ENCODE results near the gene USHBP1. TPM values are rescaled to one million over a fixed set of nuclear protein-coding genes. Genes with fewer than 3 reads are reported as not detected.

USHBP1 gene
- total RNA-seq, 1 experiment from 2014 or later, result 0.15 TPM

DNA sequence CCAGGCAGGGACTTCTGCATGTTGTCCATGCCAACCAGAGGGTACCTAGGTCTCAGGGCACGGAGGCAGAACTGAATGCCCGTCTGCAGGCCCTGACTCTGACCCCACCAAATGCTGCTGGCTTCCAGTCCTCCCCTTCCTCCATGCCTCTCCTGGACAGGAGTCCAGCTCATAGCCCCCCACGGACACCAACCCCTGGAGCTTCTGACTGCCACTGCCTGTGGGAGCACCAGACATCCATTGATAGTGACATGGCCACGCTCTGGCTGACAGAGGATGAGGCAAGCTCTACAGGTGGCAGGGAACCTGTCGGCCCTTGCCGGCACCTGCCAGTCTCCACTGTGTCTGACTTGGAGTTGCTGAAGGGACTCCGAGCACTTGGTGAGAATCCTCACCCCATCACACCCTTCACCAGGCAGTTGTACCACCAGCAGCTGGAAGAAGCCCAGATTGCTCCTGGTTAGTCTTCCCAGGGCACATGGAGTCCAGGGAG is 19.0 kb upstream of the USHBP1 start:
- ATAC-seq (no peak), DNase-seq (ENCODE audit: low read depth, low spot score) (no peak)
- no peak overlapping the region for H3K4me3 ChIP-seq (replicated peaks in 1 of 2; ENCODE audit: low read depth in 1 of 2, low read length in 2 of 2)
- H3K79me2 ChIP-seq (ENCODE audit: insufficient read depth, low read length), result peaks cover 12% of the 10 kb centered on the region; the same call in 1 of the 2 replicates
- no TSS peak for BruUV-seq (replicated peaks)
- no peak overlapping the region for H2AFZ ChIP-seq (ENCODE audit: low read depth, low read length, poor library complexity, severe bottlenecking)
- H3K4me1 ChIP-seq (ENCODE audit: control insufficient read depth in 1 of 2, insufficient read depth in 2 of 2, low read length in 2 of 2), result peaks cover 0 to 32% of the 10 kb centered on the region in 2 experiments; a peak in 2 of 4 replicates
- H4K20me1 ChIP-seq (ENCODE audit: insufficient read depth), result no peaks in the 10 kb centered on the region
- ChIA-PET RAD21 (ENCODE audit: low non-redundant PET in 1 of 2, low total read pairs in 2 of 2, uncharacterized antibody in 2 of 2, unreplicated experiment in 2 of 2) (no interaction called here), CTCF (interaction anchor here (0.5 to 1.5 kb wide), 3 partner anchors 17 to 108 kb away, joined by 3 to 7 read pairs (median 5); partner anchors contain the start of gene BABAM1), POLR2A (no interaction called here)
- no peaks in the 10 kb centered on the region for H3K9me3 ChIP-seq (ENCODE audit: control insufficient read depth in 1 of 2, insufficient read depth in 1 of 2, low read depth in 1 of 2, low read length in 2 of 2)
- no peak for TF ChIP-seq REST (IDR thresholded peaks at IDR 0.05; ENCODE audit: low read depth)
- no peak for TF ChIP-seq JUND (IDR thresholded peaks at IDR 0.05)
- no peak for TF ChIP-seq FOSL1 (IDR thresholded peaks at IDR 0.05; ENCODE audit: low read depth)
- no peak for TF ChIP-seq SRF (IDR thresholded peaks at IDR 0.05; ENCODE audit: low read depth)
- no peak for TF ChIP-seq ZNF274 (IDR thresholded peaks at IDR 0.05; ENCODE audit: low read depth, low read length)
- TF ChIP-seq SIN3A (IDR thresholded peaks at IDR 0.05; ENCODE audit: low read depth), result no peak
- no peak for TF ChIP-seq CBX3 (IDR thresholded peaks at IDR 0.05; ENCODE audit: low read depth)
- no peak for TF ChIP-seq SP1 (IDR thresholded peaks at IDR 0.05; ENCODE audit: low read depth)
- TF ChIP-seq MAX (IDR thresholded peaks at IDR 0.05), result no peak
- no peak for TF ChIP-seq EGR1 (IDR thresholded peaks at IDR 0.05; ENCODE audit: low read depth)
- no peak for TF ChIP-seq EZH2 (IDR thresholded peaks at IDR 0.05)
- TF ChIP-seq ELF1 (IDR thresholded peaks at IDR 0.05; ENCODE audit: borderline replicate concordance, low read depth), result no peak
- TF ChIP-seq TCF7L2 (IDR thresholded peaks at IDR 0.05; ENCODE audit: borderline replicate concordance, extremely low read depth, insufficient read depth, insufficient read length), result no peak
- TF ChIP-seq, protein P1, sequence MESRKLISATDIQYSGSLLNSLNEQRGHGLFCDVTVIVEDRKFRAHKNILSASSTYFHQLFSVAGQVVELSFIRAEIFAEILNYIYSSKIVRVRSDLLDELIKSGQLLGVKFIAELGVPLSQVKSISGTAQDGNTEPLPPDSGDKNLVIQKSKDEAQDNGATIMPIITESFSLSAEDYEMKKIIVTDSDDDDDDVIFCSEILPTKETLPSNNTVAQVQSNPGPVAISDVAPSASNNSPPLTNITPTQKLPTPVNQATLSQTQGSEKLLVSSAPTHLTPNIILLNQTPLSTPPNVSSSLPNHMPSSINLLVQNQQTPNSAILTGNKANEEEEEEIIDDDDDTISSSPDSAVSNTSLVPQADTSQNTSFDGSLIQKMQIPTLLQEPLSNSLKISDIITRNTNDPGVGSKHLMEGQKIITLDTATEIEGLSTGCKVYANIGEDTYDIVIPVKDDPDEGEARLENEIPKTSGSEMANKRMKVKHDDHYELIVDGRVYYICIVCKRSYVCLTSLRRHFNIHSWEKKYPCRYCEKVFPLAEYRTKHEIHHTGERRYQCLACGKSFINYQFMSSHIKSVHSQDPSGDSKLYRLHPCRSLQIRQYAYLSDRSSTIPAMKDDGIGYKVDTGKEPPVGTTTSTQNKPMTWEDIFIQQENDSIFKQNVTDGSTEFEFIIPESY (IDR thresholded peaks at IDR 0.05; ENCODE audit: extremely low read depth, insufficient replicate concordance, low read length), result no peak
- TF ChIP-seq YY1 (IDR thresholded peaks at IDR 0.05; ENCODE audit: extremely low read depth, insufficient replicate concordance, low read depth, low read length), result no peak
- TF ChIP-seq RAD21 (IDR thresholded peaks at IDR 0.05; ENCODE audit: low read depth), result no peak
- TF ChIP-seq ZFX (IDR thresholded peaks at IDR 0.05), result no peak
- TF ChIP-seq POLR2A (IDR thresholded peaks at IDR 0.05; ENCODE audit: borderline replicate concordance, extremely low read depth, insufficient read depth, insufficient read length), result no peak
- H3K9me2 ChIP-seq (ENCODE audit: insufficient read depth), result no peaks in the 10 kb centered on the region
- H3K27me3 ChIP-seq (ENCODE audit: insufficient read depth, low read length), result no peaks in the 10 kb centered on the region
- peaks cover 0 to 6% of the 10 kb centered on the region in 2 experiments; a peak in 1 of 4 replicates for H3K36me3 ChIP-seq (ENCODE audit: control insufficient read depth in 1 of 2, insufficient read depth in 2 of 2, low read length in 2 of 2)
- H3K27ac ChIP-seq (ENCODE audit: low read depth, low read length), result no peak overlapping the region; the same call in 1 of the 2 replicates
- no peak overlapping the region for H3K9ac ChIP-seq (ENCODE audit: low read length)
- H3K4me2 ChIP-seq (ENCODE audit: low read length), result no peak overlapping the region
- intact Hi-C loops (cut with micrococcal nuclease), result loop anchor here (5.0 kb wide), 1 partner anchor 506 kb away; no protein-coding TSS in a partner anchor

All from HCT116 (cell line).